ENCODE results near the gene NGEF. TPM values are rescaled to one million over a fixed set of nuclear protein-coding genes. Genes with fewer than 3 reads are reported as not detected.

The NGEF gene
- polyA plus RNA-seq, 12 donors, result 0.81 to 7.1 (median 1.6) TPM; not detected in 2

GRCh38 chr2:232973011-232973735, 39.9 kb downstream of the NGEF start:
- no peak for DNase-seq

- DNase-seq, result no peak
These were observed 41.3 kb downstream of the NGEF start for GRCh38 chr2:232971744-232972143.

- no peak for DNase-seq
These were observed 43.0 kb downstream of the NGEF start for GRCh38 chr2:232970051-232970450.

DNA sequence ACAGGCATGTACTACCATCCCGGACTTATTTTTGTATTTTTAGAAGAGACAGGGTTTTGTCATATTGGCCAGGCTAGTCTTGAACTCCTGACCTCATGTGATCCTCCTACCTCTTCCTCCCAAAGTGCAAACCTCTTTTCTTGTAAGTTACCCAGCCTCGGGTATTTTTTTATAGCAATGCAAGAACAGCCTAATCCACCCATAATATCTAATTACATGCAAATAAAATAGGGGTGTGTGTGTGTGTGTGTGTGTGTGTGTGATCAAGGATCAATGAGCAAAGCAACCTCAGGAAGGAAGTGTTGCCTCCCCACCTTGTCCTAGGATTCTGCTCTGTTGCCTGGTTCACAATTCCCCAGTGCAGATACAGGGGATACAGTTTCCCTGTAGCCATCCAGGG, 45.6 kb downstream of the NGEF start:
- DNase-seq, result no peak

DNA sequence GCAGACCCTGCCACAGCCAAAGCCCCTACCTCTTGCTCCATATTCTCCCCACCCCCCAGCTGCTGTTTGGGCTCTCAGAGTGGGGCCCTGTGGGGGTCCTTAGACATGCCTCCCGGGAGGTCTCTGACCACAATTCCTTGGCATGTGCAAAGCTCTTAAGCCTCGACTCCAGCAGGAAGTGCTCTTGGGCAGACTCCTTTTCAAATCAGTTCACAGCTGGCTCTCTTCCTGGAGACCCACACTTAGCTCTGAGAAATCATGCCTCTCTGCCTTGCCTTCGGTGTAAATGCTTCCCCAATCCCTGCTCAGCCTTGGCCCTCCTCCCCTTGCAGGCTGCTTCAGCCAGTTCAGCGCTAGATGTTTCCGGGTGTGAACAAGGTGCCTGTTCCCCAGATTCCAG, 46.9 kb downstream of the NGEF start:
- no peak for DNase-seq

DNA sequence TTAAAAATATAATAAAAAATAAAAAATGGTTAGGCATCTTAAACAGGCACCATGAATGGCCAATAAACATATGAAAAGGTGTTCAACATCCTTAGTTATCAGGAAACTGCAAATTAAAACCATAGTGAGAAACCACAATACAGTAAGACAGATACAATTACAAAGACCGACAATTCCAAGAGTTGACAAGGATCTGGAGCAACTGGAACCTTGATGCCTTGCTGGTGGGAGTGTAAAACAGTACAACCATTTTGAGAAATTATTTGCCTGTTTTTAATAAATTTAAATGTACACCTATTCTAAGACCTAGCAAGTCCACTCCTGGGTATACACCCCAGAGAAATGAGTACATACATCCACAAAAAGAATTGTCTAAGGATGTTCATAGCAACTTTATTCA, 49.1 kb downstream of the NGEF start:
- DNase-seq, result no peak

- no peak for DNase-seq
These were observed 52.2 kb downstream of the NGEF start for GRCh38 chr2:232960862-232961261.

- no peak for DNase-seq
These were observed 53.9 kb downstream of the NGEF start for GRCh38 chr2:232959139-232959538.

DNA sequence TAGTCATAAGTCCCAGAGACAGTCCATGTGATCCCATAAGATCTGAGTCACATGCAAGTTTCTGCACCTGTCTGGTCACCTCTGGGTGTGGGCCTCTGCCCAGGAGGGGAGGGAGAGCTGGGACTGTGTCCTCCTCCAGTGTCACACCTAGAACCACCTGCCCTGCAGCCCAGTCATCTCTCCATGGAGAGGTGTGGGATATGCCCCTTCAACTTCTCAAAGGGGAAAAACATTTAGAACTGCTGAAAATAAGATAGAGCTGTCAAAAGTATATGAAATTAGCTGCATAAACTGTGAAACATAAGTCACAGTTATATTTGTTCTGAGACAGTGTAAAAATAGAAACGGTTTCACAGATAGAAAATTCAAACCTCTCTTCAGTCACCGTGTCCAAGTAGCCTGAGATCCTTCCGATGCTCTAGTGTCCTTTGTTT, 55.4 kb downstream of the NGEF start:
- no peak for DNase-seq

DNA sequence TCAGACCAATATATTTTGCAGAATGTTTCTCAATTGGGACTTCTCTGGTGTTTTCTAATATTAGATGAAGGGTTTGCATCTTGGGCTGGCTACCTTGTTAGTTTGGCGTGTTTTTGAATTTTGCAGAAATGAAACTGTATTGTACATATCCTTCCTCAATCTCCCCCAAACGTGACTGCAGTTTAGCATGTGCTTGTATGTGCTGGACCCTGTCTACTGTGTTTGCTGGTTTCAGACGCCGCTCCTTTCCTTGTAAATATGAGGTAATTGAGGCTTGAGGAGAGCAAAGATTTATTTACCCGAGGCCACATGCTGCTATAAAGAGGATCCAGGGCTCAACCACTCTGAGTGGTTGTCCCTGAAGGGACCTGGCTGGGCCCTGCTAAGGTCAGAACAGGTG, 57.2 kb downstream of the NGEF start:
- no peak for DNase-seq

DNA sequence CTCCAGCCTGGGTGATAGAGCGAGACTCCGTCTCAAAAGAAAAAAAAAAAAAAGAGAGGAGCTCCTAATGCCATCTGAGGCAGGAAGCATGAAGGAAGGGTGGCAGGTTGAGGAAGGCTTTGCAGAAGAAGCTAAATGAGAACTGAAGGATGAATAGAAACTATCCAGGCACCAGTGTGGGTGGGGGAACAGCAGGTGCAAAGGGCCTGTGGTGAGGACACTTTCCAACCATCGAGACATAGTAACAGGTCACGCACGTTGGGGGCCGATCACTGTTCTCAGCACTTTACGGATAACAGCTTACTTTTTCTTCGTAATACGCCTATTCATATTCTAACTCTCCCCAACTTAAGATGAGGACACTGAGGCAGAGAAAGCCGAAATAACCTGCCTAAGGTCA, 58.4 kb downstream of the NGEF start:
- no peak for DNase-seq

DNA sequence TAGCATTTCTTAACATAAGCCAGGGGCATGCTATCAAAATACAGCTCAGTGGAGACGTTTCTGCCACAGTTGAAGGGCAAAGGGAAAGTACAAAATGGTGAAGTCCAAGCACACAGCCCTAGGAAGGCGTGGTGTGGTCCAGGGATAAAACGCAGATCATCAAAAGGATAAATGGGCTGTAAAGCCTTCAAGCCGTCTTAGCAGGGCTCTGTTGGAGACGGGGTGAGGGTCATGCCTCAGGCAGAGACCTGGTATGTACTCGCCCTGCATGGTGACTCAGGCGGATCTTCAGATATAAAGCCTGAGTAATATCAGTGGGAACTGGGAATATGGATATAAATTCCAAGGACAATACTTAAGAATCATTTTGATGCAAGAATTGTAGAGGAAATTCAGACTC, 61.2 kb downstream of the NGEF start:
- DNase-seq, result no peak

DNA sequence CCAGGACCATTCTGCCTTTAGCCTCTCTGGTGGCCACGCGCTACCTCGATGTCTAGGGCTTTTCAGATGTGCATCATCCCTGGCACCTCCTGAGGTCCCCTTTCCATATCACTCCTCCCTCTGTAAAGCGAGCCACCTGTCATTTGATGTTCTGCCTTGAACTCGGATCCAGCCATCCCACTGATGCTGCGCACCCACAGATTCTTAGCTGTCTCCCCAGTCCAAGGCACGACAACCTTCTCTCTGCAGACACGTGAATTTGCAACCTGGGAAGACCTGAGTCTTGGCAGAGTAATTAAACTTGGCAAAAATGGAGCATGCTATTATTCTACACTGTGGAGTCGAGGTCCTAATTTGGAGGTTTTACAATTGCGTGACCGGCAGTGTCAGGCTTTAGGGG, 61.9 kb downstream of the NGEF start:
- no peak for DNase-seq

DNA sequence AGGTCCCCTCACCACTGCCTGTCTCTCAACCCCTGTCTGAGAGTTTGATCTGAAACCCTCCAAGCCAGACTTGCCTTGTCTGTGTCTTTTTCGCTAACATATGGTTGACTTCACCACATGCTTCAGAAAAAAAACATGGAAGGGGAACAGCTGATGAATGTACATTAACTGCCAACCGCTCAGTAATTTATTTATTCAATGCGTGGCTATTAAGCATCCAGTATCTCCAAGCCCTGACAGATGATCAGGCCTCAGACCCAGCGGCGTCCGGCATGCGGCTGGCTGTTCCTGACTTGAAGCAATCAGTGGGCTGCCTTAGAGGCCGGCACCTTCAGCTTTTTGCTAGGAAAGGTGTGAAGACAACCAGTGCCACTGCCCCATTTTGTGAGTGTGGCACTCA, 62.3 kb downstream of the NGEF start:
- DNase-seq, result no peak

DNA sequence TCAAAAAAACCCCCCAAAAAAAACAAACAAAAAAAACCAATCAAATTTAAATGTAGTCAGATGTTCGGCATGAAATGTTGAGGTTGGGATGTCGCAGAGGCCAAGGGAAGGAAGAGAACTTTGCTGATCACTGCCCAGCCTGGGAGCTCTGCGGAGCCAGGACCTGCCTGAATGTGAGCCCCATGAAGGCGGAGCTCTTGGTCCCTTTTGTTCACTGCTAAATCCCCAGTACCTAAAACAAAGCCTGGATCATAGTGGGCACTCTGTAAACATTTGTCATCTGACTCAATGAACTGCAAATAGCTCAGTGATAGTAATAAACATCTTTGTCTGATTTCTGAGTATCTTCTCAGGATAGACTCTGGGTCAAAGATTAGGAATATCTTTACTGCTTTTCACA, 64.0 kb downstream of the NGEF start:
- DNase-seq, result no peak

DNA sequence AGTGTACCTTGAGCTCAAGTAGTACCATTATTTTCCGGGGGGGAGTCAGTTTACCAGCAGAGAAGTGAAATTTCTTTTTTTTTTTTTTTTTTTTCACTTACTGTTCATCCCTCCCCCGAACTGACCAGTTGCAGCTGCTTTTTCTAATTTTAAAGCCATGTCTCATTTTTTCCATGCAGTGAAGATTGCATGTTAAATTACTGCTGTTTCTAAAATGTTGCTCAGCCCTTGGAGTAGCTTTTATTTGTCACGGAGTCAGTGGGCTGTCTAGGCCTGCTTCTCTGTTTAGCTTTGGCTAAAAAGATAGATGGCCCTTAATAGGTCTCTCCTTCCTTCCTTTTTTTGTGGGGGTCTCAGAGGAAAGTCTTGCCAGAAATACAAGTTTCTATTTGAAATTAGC, 70.2 kb downstream of the NGEF start:
- DNase-seq, result no peak

GRCh38 chr2:232941912-232942594, 71.0 kb downstream of the NGEF start:
- DNase-seq, result no peak

DNA sequence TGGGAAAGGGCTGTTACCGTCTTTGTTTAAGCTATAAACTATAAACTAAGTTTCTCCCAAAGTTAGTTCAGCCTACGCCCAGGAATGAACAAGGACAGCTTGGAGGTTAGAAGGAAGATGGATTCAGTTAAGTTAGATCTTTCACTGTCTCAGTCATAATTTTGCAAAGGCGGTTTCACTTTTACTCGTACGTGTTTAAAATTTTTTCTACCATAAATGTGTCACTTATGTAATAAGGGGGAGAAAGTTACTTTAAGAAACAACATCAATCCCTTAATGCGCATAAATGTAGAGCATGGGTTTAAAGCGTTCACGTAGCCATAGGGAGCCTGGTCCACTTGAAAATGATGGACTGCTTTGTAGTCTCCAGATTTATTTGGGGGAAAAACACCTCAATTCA, 71.7 kb downstream of the NGEF start:
- no peak for DNase-seq

DNA sequence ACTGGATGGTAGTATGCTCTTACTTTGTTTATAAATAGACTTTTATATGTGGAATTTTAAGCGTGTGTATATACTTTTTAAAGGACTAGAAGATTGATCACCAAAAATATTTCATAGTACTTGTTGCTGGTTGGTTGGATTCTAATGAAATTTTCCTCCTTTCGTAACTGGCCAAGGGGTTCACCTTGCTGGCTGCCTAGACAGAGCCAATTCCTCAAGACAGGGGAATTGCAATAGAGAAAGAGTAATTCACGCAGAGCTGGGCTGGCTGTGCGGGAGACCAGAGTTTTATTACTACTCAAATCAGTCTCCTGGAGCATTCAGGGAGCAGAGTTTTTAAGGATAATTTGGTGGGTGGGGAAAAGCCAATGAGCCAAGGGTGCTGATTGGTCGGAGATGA, 72.3 kb downstream of the NGEF start:
- DNase-seq, result no peak

DNA sequence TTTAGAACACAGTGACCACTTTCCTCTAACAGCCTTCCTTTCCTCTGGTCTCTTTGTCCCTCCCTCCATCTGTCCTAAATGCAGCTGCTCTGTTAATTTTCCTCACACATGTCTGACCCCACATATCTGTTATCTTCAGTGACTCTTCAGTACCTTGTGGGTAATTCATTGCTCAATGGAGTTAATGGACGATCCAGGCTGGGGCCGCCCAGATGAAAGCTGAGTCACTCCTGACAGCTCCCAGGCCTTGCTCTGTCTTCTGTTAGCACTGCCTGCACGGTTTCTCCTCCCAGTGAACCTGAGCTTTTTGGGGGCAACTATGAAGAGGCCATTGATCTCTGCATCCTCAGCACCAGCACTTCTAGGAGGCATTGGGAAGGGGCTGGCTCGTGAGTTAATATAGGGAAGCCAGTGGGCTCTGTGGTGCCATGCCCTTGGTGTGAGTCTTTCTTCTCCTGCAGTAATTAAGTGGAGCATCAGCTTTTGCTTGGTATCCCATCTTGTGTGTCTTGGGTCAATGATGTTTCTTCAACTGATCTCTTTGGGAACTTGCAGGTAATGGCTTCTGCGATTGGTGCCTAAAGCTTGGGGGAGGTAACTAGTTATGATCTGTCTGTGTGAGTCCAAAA, 75.7 kb downstream of the NGEF start:
- no peak for DNase-seq

GRCh38 chr2:232931636-232932035, 81.4 kb downstream of the NGEF start:
- no peak for DNase-seq

DNA sequence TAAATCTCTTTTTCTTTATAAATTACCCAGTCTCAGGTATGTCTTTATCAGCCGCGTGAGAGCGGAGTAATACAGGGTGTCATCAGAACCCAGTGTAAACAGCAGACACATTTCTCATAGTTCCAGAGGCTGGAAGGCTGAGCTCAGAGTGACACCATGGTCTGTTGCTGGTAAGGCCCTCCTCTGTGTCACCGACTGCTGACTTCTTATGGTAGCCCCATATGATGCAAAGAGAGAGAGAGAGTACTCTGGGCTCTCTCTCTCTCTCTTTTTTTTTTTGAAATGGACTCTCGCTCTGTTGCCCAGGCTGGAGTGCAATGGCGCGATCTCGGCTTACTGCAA, 83.0 kb downstream of the NGEF start:
- DNase-seq, result no peak

DNA sequence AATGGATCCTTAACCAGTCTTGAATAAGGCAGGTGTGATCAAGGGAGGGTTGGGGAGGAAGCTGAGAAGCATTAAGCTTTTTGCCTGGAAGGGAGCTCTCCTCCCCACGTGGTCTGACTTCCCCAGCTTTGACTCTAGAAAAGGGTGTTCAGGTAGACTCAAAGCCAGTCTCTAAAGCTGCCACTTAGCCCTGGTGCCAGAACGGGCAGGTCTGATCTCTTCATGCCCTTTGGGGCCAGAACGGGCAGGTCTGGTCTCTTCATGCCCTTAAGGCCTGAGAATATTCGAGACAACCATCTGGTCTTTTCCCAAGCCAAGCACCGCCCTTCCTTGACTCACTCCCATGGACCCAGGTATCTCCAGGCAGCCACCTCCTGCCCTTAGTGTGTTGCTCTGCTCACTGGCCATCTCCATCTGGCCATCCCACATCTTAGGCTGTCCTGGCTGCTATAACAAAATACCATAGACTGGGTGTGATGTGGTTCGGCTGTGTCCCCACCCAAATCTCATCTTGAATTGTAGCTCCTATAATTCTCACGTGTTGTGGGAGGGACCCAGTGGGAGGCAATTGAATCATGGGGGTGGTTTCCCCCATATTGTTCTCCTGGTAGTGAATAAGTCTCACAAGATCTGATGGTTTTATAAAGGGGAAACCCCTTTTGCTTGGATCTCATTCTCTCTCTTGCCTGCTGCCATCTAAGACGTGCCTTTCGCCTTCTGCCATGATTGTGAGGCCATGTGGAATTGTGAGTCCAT, 83.6 kb downstream of the NGEF start:
- DNase-seq, result no peak
